ENCODE results near the gene ZNF264.
A peak's percentile ranks its signal among the peaks of the same experiment; 100 is the strongest.
"Not testable (repeated sequence)": the region's sequence is repeated elsewhere in the genome, so short reads cannot be mapped to it uniquely, and the experiment has no call there.

The ZNF264 gene

GRCh38 chr19:57242821-57243220 lies 51.5 kb downstream of the ZNF264 start:
- DNase-seq (ENCODE audit: low read depth): no peak
- no peak for TF ChIP-seq CTCF (IDR thresholded peaks at IDR 0.05; ENCODE audit: insufficient read depth, low read depth, low read length, missing control alignments)
- H3K4me3 ChIP-seq (ENCODE audit: low read length): no peak overlapping the region

- no peak overlapping the region for H3K4me3 ChIP-seq (ENCODE audit: low read length)
- DNase-seq (ENCODE audit: low read depth): no peak
- no peak for TF ChIP-seq CTCF (IDR thresholded peaks at IDR 0.05; ENCODE audit: insufficient read depth, low read depth, low read length, missing control alignments)
These were observed 53.2 kb downstream of the ZNF264 start for GRCh38 chr19:57244513-57244912.

GRCh38 chr19:57245066-57245465 lies 53.8 kb downstream of the ZNF264 start:
- no peak for DNase-seq (ENCODE audit: low read depth)
- H3K4me3 ChIP-seq (ENCODE audit: low read length): no peak overlapping the region
- no peak for TF ChIP-seq CTCF (IDR thresholded peaks at IDR 0.05; ENCODE audit: insufficient read depth, low read depth, low read length, missing control alignments)

GRCh38 chr19:57245959-57246358 lies 54.7 kb downstream of the ZNF264 start:
- no peak overlapping the region for H3K4me3 ChIP-seq (ENCODE audit: low read length)
- no peak for TF ChIP-seq CTCF (IDR thresholded peaks at IDR 0.05; ENCODE audit: insufficient read depth, low read depth, low read length, missing control alignments)
- DNase-seq (ENCODE audit: low read depth): no peak

GRCh38 chr19:57248646-57249045 lies 57.3 kb downstream of the ZNF264 start:
- TF ChIP-seq CTCF (IDR thresholded peaks at IDR 0.05; ENCODE audit: insufficient read depth, low read depth, low read length, missing control alignments): no peak
- DNase-seq (ENCODE audit: low read depth): no peak
- no peak overlapping the region for H3K4me3 ChIP-seq (ENCODE audit: low read length)

- TF ChIP-seq CTCF (IDR thresholded peaks at IDR 0.05; ENCODE audit: insufficient read depth, low read depth, low read length, missing control alignments): no peak
- no peak for DNase-seq (ENCODE audit: low read depth)
- no peak overlapping the region for H3K4me3 ChIP-seq (ENCODE audit: low read length)
These were observed 58.0 kb downstream of the ZNF264 start for GRCh38 chr19:57249329-57249728.

GRCh38 chr19:57253767-57254166 lies 62.5 kb downstream of the ZNF264 start:
- peak; percentile 51 for DNase-seq (ENCODE audit: low read depth)
- not testable (repeated sequence) for H3K4me3 ChIP-seq (ENCODE audit: low read length)

- no peak for DNase-seq (ENCODE audit: low read depth)
- H3K4me3 ChIP-seq (ENCODE audit: low read length): no peak overlapping the region
- TF ChIP-seq CTCF (IDR thresholded peaks at IDR 0.05; ENCODE audit: insufficient read depth, low read depth, low read length, missing control alignments): no peak
These were observed 70.7 kb downstream of the ZNF264 start for GRCh38 chr19:57262044-57262443.

Data from epithelial cell of esophagus (primary cell).